Colonic mucosa (tissue), 4 donors: ENCODE data around the gene DKKL1. TPM values are rescaled to one million over a fixed set of nuclear protein-coding genes. Genes with fewer than 3 reads are reported as not detected.
"Not testable (repeated sequence)": the region's sequence is repeated elsewhere in the genome, so short reads cannot be mapped to it uniquely, and the experiment has no call there.

Source experiments
- DNase-seq: peaks from one replicate; pipeline ENCODE4 v3.0.0-alpha.2; 2020
- H3K27ac ChIP-seq: fragments of 200-600 bp; one replicate; pipeline ENCODE4 v1.8.0; 2021
- H3K27me3 ChIP-seq: fragments of 200-600 bp; one replicate; pipeline ENCODE4 v1.8.0; 2021
- H3K36me3 ChIP-seq: fragments of 200-600 bp; one replicate; pipeline ENCODE4 v1.8.0; 2021
- H3K4me1 ChIP-seq: fragments of 200-600 bp; one replicate; pipeline ENCODE4 v1.8.0; 2021; ENCODE audit warnings: mild to moderate bottlenecking
- H3K4me3 ChIP-seq: fragments of 200-600 bp; one replicate; pipeline ENCODE4 v1.8.0; 2021
- H3K9ac ChIP-seq, 2 donors: one replicate each; pipeline ENCODE4 v1.7.0; 2013; ENCODE audit warnings: control low read depth in 2 of 2, low read depth in 2 of 2, low read length in 2 of 2
- H3K9me3 ChIP-seq: fragments of 200-600 bp; one replicate; pipeline ENCODE4 v1.8.0; 2021
- CTCF ChIP-seq: fragments of 200-600 bp; IDR thresholded peaks from one replicate; pipeline ENCODE4 v1.8.0; 2022; ENCODE audit warnings: antibody characterized with exemption, mild to moderate bottlenecking
- intact Hi-C: fragments of 100-400 bp; cut with DNase I; formaldehyde crosslinking; loops from one replicate; pipeline ENCODE4 v1.14.1; 2022
- total RNA-seq, 2 donors: library from RNA; stranded (reverse); fragmentation: NEBNext Ultra II Directional in 1 of 2; extraction: Animal tissue kit (Norgen Biotek cat#: 25700) in 1 of 2; gene quantifications; one replicate each; pipeline ENCODE4 v1.2.1, GENCODE V29; 2021
- donor health status: healthy.
- donor health status: DM: no; HTN: no; CAD: no.
- donor health status: DM: no; HTN: no; CAD: no.

Gene DKKL1
- not detected for total RNA-seq

GRCh38 chr19:49363268-49364082, at the start of gene DKKL1:
Gene DKKL1 (plus strand): TSS chr19:49363877. CDS start chr19:49363999, 122 bp downstream.
- TF ChIP-seq CTCF, result no peak
- Histone ChIP-seq H3K9ac (peak within 1 kb of the TSS; percentile 47 to 58), H3K27me3 (no peaks in the 10 kb centered on the region), H3K4me1 (no peaks in the 10 kb centered on the region), H3K27ac (peak within 1 kb of the TSS; percentile 84), H3K4me3 (peak within 1 kb of the TSS; percentile 62), H3K36me3 (no peaks in the 10 kb centered on the region), H3K9me3 (no peaks in the 10 kb centered on the region)
- peak; percentile 100 for DNase-seq
- intact Hi-C loops, result no loop called here

GRCh38 chr19:49315111-49315510, 48.6 kb upstream of the DKKL1 start:
- Histone ChIP-seq H3K9me3 (no peaks in the 10 kb centered on the region), H3K27me3 (no peaks in the 10 kb centered on the region), H3K36me3 (no peaks in the 10 kb centered on the region), H3K9ac (no peak overlapping the region), H3K27ac (no peak overlapping the region), H3K4me3 (no peak overlapping the region), H3K4me1 (no peaks in the 10 kb centered on the region)
- intact Hi-C loops, result no loop called here
- TF ChIP-seq CTCF, result no peak
- DNase-seq, result no peak

GRCh38 chr19:49316284-49316683, 47.4 kb upstream of the DKKL1 start:
- Histone ChIP-seq H3K36me3 (no peaks in the 10 kb centered on the region), H3K27ac (no peak overlapping the region), H3K4me1 (no peaks in the 10 kb centered on the region), H3K9ac (no peak overlapping the region), H3K27me3 (no peaks in the 10 kb centered on the region), H3K4me3 (no peak overlapping the region), H3K9me3 (no peaks in the 10 kb centered on the region)
- no peak for DNase-seq
- TF ChIP-seq CTCF, result no peak
- intact Hi-C loops, result no loop called here

GRCh38 chr19:49318296-49318695, 45.4 kb upstream of the DKKL1 start:
- no peak overlapping the region for H3K27ac ChIP-seq
- H3K9ac ChIP-seq, result no peak overlapping the region
- no peaks in the 10 kb centered on the region for H3K36me3 ChIP-seq
- no peaks in the 10 kb centered on the region for H3K9me3 ChIP-seq
- TF ChIP-seq CTCF, result no peak
- intact Hi-C loops, result no loop called here
- no peak for DNase-seq
- no peak overlapping the region for H3K4me3 ChIP-seq
- no peaks in the 10 kb centered on the region for H3K4me1 ChIP-seq
- no peaks in the 10 kb centered on the region for H3K27me3 ChIP-seq

- no peak for TF ChIP-seq CTCF
- peak; percentile 14 for DNase-seq
- H3K27ac ChIP-seq, result no peak within 1 kb of the TSS
- H3K9me3 ChIP-seq, result no peaks in the 10 kb centered on the region
- H3K4me1 ChIP-seq, result no peaks in the 10 kb centered on the region
- no peaks in the 10 kb centered on the region for H3K36me3 ChIP-seq
- no peak within 1 kb of the TSS for H3K4me3 ChIP-seq
- no peak within 1 kb of the TSS for H3K9ac ChIP-seq
- intact Hi-C loops, result loop anchor here (10.0 kb wide), 1 partner anchor 100 kb away; no protein-coding TSS in a partner anchor
- no peaks in the 10 kb centered on the region for H3K27me3 ChIP-seq
Measured at GRCh38 chr19:49324801-49325576, 38.7 kb upstream of the DKKL1 start, which contains the start of gene SLC6A16. Gene SLC6A16 (minus strand): TSS chr19:49325191. CDS start chr19:49311347, 13,844 bp downstream.

- not testable (repeated sequence) for H3K27ac ChIP-seq, H3K27me3 ChIP-seq, H3K4me3 ChIP-seq, H3K4me1 ChIP-seq, H3K36me3 ChIP-seq, H3K9ac ChIP-seq, H3K9me3 ChIP-seq
- intact Hi-C loops, result loop anchor here (10.0 kb wide), 1 partner anchor 101 kb away; no protein-coding TSS in a partner anchor
- peak; percentile 5 for DNase-seq
Measured at GRCh38 chr19:49325756-49326155, 37.9 kb upstream of the DKKL1 start.
